Measurements from ENCODE around the gene MEIS3. TPM values are rescaled to one million over a fixed set of nuclear protein-coding genes. Genes with fewer than 3 reads are reported as not detected.

MEIS3 gene
- polyA plus RNA-seq, 1 of the 3 experiments (the other 2 are of a cell fraction) = 69.8 TPM

DNA sequence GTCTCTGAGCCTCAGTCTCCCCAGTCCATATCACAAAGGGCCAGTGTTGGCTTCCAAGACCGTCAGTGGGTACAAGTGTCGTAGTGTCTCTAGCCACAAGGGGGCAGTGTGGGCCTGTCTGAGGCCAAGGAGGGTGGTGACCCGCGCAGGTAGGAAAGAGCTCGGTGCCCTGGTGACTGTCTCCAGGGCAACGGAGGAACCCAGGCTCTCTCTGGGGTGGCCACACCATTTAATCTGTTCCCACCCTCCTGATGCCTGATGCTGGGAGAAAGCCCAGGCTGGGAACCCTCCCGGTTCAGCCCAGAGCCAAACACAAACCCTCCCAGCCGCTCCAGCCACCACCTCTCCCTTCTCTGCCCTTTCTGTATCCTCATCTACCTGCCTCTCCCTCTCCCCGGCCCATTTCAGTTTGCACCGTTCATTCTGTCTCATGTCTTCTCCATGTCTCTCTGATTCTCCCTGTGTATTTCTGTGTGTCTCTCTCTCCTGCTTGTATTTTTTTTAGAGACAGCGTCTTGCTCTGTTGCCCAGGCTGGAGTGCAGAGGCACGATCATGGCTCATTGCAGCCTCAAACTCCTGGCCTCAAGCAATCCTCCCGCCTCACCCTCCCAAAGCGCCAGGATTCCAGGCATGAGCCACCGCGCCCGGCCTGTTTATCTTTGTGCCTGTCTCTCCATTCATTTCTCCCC is 17.5 kb upstream of the MEIS3 start (continued):
- TF ChIP-seq FOXJ3 (CRISPR knock-in tag; IDR thresholded peaks at IDR 0.05) (no peak), NRF1 (IDR thresholded peaks at IDR 0.05; ENCODE audit: low read depth, low read length) (0 out of 2 replicates have a peak, but pooled peaks have one; percentile 38)

- Histone ChIP-seq H3K4me2 (no peak overlapping the region), H3K27ac (ENCODE audit: low read depth in 2 of 2, low read length in 1 of 2) (no peak overlapping the region), H3K27me3 (ENCODE audit: insufficient read depth) (no peaks in the 10 kb centered on the region), H3K4me3 (ENCODE audit: low read depth in 2 of 2, low read length in 1 of 2) (no peak overlapping the region), H3K9me3 (no peaks in the 10 kb centered on the region), H3K9ac (no peak overlapping the region), H2AFZ (ENCODE audit: low read depth) (no peak overlapping the region), H4K20me1 (ENCODE audit: insufficient read depth) (no peaks in the 10 kb centered on the region), H3K4me1 (ENCODE audit: control insufficient read depth in 1 of 2, insufficient read depth in 2 of 2, low read depth in 1 of 2, low read length in 1 of 2) (no peaks in the 10 kb centered on the region; a peak in 1 of 4 replicates), H3K9me2 (no peaks in the 10 kb centered on the region), H3F3A (replicated peaks; ENCODE audit: insufficient read depth) (no peaks in the 10 kb centered on the region), H3K36me3 (replicated peaks in 1 of 2; ENCODE audit: control insufficient read depth in 1 of 2, insufficient read depth in 2 of 2, low read length in 1 of 2) (no peaks in the 10 kb centered on the region), H3K79me2 (ENCODE audit: insufficient read depth) (no peaks in the 10 kb centered on the region)
- no peak for DNase-seq
- 54% methylated on average over 6 of the region's 6 CpGs for WGBS (ENCODE audit: low lambda C conversion rate)
- ChIA-PET CTCF (interaction anchor here (0.6 to 9.3 kb wide), 43 partner anchors 8 to 1423 kb away, joined by 3 to 168 read pairs (median 9); partner anchors contain the start of genes EHD2, KPTN, NAPA and SLC8A2), POLR2A (no interaction called here)
- TF ChIP-seq CTCF (IDR thresholded peaks at IDR 0.05) = no peak
- no peak for TF ChIP-seq FOSL2 (IDR thresholded peaks at IDR 0.05; ENCODE audit: borderline replicate concordance, low read depth)
- no peak for TF ChIP-seq RAD21 (IDR thresholded peaks at IDR 0.05; ENCODE audit: low read length)
- no peak for TF ChIP-seq REST (IDR thresholded peaks at IDR 0.05; ENCODE audit: low read depth, low read length)
- no peak for TF ChIP-seq TEAD4 (IDR thresholded peaks at IDR 0.05; ENCODE audit: borderline replicate concordance, insufficient read depth)
- TF ChIP-seq NFIC (IDR thresholded peaks at IDR 0.05; ENCODE audit: borderline replicate concordance) = no peak
- TF ChIP-seq, protein P1, sequence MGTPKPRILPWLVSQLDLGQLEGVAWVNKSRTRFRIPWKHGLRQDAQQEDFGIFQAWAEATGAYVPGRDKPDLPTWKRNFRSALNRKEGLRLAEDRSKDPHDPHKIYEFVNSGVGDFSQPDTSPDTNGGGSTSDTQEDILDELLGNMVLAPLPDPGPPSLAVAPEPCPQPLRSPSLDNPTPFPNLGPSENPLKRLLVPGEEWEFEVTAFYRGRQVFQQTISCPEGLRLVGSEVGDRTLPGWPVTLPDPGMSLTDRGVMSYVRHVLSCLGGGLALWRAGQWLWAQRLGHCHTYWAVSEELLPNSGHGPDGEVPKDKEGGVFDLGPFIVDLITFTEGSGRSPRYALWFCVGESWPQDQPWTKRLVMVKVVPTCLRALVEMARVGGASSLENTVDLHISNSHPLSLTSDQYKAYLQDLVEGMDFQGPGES (IDR thresholded peaks at IDR 0.05; ENCODE audit: low read depth, low read length) = no peak
- TF ChIP-seq, protein P2, sequence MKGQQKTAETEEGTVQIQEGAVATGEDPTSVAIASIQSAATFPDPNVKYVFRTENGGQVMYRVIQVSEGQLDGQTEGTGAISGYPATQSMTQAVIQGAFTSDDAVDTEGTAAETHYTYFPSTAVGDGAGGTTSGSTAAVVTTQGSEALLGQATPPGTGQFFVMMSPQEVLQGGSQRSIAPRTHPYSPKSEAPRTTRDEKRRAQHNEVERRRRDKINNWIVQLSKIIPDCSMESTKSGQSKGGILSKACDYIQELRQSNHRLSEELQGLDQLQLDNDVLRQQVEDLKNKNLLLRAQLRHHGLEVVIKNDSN (IDR thresholded peaks at IDR 0.05; ENCODE audit: borderline replicate concordance, low read depth) = no peak
- no peak for TF ChIP-seq EZH2phosphoT487 (IDR thresholded peaks at IDR 0.05; ENCODE audit: borderline replicate concordance, low read depth)
- TF ChIP-seq GABPA (IDR thresholded peaks at IDR 0.05; ENCODE audit: low read depth) = no peak
- TF ChIP-seq RXRA (IDR thresholded peaks at IDR 0.05; ENCODE audit: borderline replicate concordance, low read depth) = no peak
- no peak for TF ChIP-seq ZBTB33 (IDR thresholded peaks at IDR 0.05; ENCODE audit: borderline replicate concordance, low read depth)
- no peak for TF ChIP-seq MEF2A (IDR thresholded peaks at IDR 0.05; ENCODE audit: borderline replicate concordance, low read depth)
- no peak for TF ChIP-seq MXI1 (IDR thresholded peaks at IDR 0.05; ENCODE audit: low read depth, low read length)
- no peak for TF ChIP-seq USF2 (IDR thresholded peaks at IDR 0.05; ENCODE audit: borderline replicate concordance, low read depth, low read length)
- TF ChIP-seq CHD2 (IDR thresholded peaks at IDR 0.05; ENCODE audit: low read length, partially characterized antibody) = no peak
- no peak for TF ChIP-seq FOXJ3 (CRISPR knock-in tag; IDR thresholded peaks at IDR 0.05)
Measured at GRCh38 chr19:47435883-47436417, 16.6 kb upstream of the MEIS3 start.

All from SK-N-SH (cell line).